Right lobe of liver (tissue), 4 donors: ENCODE results near the gene INTS3.

Experiments
- CTCF ChIP-seq, 4 donors: fragments of 200-600 bp in 3 of 4; fragments of 450-650 bp in 1 of 4; IDR thresholded peaks; one replicate each; pipeline versions ENCODE4 v1.5.1 to v1.8.0; 2016 to 2022; ENCODE audit warnings: antibody characterized with exemption in 4 of 4, mild to moderate bottlenecking in 2 of 4
- POLR2A ChIP-seq: fragments of 450-650 bp; IDR thresholded peaks from one replicate; pipeline ENCODE4 v1.6.1; 2017; ENCODE audit warnings: antibody characterized with exemption, mild to moderate bottlenecking
- donor health status: DM: no; HTN: no; CAD: no.
- donor health status: DM: no; HTN: no; CAD: no.
- donor health status: DM: no; HTN: yes; CAD: no.

GRCh38 chr1:153749408-153750005, 21.7 kb downstream of the INTS3 start:
- TF ChIP-seq POLR2A (no peak), CTCF (IDR thresholded peaks at IDR 0.05) (peak; percentile 95 to 99 (median 98))
